Measurements from ENCODE around the gene FOXN1.
"Not testable (repeated sequence)": the region's sequence is repeated elsewhere in the genome, so short reads cannot be mapped to it uniquely, and the experiment has no call there.

Gene FOXN1

GRCh38 chr17:28549236-28550132 is 43.3 kb downstream of the FOXN1 start:
- DNase-seq, result no peak

GRCh38 chr17:28550858-28551257 is 44.7 kb downstream of the FOXN1 start:
- no peak for DNase-seq

GRCh38 chr17:28551421-28552175 is 45.5 kb downstream of the FOXN1 start:
- no peak for DNase-seq

GRCh38 chr17:28552176-28552999 is 46.2 kb downstream of the FOXN1 start, which contains the start of gene UNC119:
Gene UNC119 (minus strand): TSS chr17:28552624. CDS start chr17:28552557, 67 bp downstream.
- DNase-seq, result peak; percentile 61

GRCh38 chr17:28553000-28553505 is 46.9 kb downstream of the FOXN1 start:
- DNase-seq, result no peak

GRCh38 chr17:28554565-28554964 is 48.4 kb downstream of the FOXN1 start:
- DNase-seq, result no peak

GRCh38 chr17:28555022-28555421 is 48.9 kb downstream of the FOXN1 start:
- no peak for DNase-seq

GRCh38 chr17:28563475-28563874 is 57.3 kb downstream of the FOXN1 start:
- peak; percentile 82 for DNase-seq

GRCh38 chr17:28567604-28568003 is 61.5 kb downstream of the FOXN1 start:
- DNase-seq, result no peak

GRCh38 chr17:28569446-28569845 is 63.3 kb downstream of the FOXN1 start:
- no peak for DNase-seq

- no peak for DNase-seq
Measured at GRCh38 chr17:28570716-28571360, 64.7 kb downstream of the FOXN1 start.

- DNase-seq, result peak; percentile 88
Measured at GRCh38 chr17:28571361-28572122, 65.4 kb downstream of the FOXN1 start, which contains the start of gene PIGS. Gene PIGS (minus strand): TSS chr17:28571524. CDS start chr17:28571496, 28 bp downstream.

- DNase-seq, result no peak
Measured at GRCh38 chr17:28572259-28573039, 66.3 kb downstream of the FOXN1 start.

- no peak for DNase-seq
Measured at GRCh38 chr17:28573040-28573380, 66.9 kb downstream of the FOXN1 start.

GRCh38 chr17:28573521-28573920 is 67.4 kb downstream of the FOXN1 start:
- DNase-seq, result no peak

- no peak for DNase-seq
Measured at GRCh38 chr17:28573966-28574480, 67.9 kb downstream of the FOXN1 start.

- no peak for DNase-seq
Measured at GRCh38 chr17:28574526-28574925, 68.4 kb downstream of the FOXN1 start.

GRCh38 chr17:28575126-28575795 is 69.1 kb downstream of the FOXN1 start:
- no peak for DNase-seq

GRCh38 chr17:28576016-28576415 is 69.9 kb downstream of the FOXN1 start:
- not testable (repeated sequence) for DNase-seq
